ENCODE data around the gene GGNBP2. TPM values are rescaled to one million over a fixed set of nuclear protein-coding genes. Genes with fewer than 3 reads are reported as not detected.

Gene GGNBP2
- total and polyA plus RNA-seq, 2 of the 8 experiments (the other 6 are each of a cell fraction or from before 2014, with no cell fraction given), result 29.2 to 35.8 TPM

DNA sequence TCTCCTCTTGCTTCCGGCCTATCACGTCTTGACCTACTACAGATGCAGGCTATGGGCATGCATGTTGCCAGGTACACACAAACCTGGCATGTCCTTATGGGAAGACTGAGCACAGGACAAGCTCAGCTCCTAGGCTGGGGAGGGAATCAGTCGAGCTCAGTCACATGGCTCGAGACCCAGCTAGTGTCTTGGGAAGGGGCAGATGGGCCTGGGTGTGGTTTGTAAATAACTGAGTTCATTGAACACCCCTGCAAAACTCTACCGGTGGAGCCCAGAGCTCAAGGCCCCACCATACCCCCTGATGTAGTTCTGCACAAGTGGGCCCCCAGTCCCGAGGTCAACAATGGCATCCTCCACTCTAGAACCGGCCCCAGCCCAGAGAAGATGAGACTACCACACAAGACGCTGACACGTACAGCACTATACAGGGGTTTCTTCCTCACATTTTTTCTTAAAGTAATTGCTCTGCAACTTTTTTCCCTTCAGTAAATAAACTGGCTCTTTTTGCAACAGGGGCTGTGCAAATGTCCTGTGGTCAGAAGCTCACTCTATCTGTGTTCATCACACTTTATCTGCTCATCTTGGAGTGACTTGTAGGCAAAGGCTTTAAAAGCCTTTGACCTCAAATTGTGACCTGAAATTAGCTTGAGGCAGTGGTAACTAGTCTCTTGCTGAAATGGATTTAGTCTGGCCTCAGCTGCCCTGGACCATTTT, 35.3 kb upstream of the GGNBP2 start:
- H4K5ac ChIP-seq (ENCODE audit: insufficient read length, low read depth, low read length), result no peak overlapping the region
- no peaks in the 10 kb centered on the region for H3K4me1 ChIP-seq (replicated peaks in 1 of 4; ENCODE audit: control insufficient read depth in 3 of 4, insufficient read depth in 4 of 4, low read length in 3 of 4)
- no peak overlapping the region for H2BK12ac ChIP-seq (ENCODE audit: low read depth, low read length)
- no peaks in the 10 kb centered on the region for H3K27me3 ChIP-seq (replicated peaks in 1 of 4; ENCODE audit: control insufficient read depth in 3 of 4, extremely low read depth in 1 of 4, insufficient read depth in 3 of 4, low read length in 3 of 4)
- CTCF ChIA-PET (ENCODE audit: partially characterized antibody), result interaction anchor here (1.0 kb wide), 1 partner anchor 49 kb away, joined by 3 read pairs; no protein-coding TSS in a partner anchor
- no peaks in the 10 kb centered on the region for H3K23me2 ChIP-seq (ENCODE audit: low read depth, low read length)
- no peak overlapping the region for H2BK15ac ChIP-seq (ENCODE audit: low read length)
- no peak overlapping the region for H3K4me2 ChIP-seq (ENCODE audit: insufficient read depth in 1 of 2, low read depth in 2 of 2, low read length in 2 of 2)
- no peaks in the 10 kb centered on the region for H3K79me1 ChIP-seq (ENCODE audit: low read depth, low read length)
- no peaks in the 10 kb centered on the region for H3K9me3 ChIP-seq (ENCODE audit: insufficient read depth in 2 of 2, low read depth in 1 of 2, low read length in 1 of 2)
- H2AK5ac ChIP-seq (ENCODE audit: low read depth, low read length), result no peak overlapping the region
- H2BK5ac ChIP-seq (ENCODE audit: low read depth, low read length), result no peak overlapping the region
- no peak overlapping the region for H4K8ac ChIP-seq (ENCODE audit: extremely low read depth, insufficient read depth, low read length)
- FAIRE-seq (no peak), DNase-seq (ENCODE audit: low read depth in 1 of 2, low spot score in 2 of 2) (no peak)
- H3K14ac ChIP-seq (ENCODE audit: insufficient read length), result no peak overlapping the region
- H2BK20ac ChIP-seq (ENCODE audit: low read length), result no peak overlapping the region
- H3K23ac ChIP-seq (ENCODE audit: insufficient read length), result no peak overlapping the region
- TF ChIP-seq SP1 (IDR thresholded peaks at IDR 0.05; ENCODE audit: low read depth, low read length) (no peak), POLR2AphosphoS5 (IDR thresholded peaks at IDR 0.05; ENCODE audit: low read depth, low read length) (0 out of 2 replicates have a peak, but pooled peaks have one; percentile 29), NANOG (IDR thresholded peaks at IDR 0.05; ENCODE audit: insufficient read depth, low read depth, low read length, poor library complexity, severe bottlenecking) (no peak), RXRA (IDR thresholded peaks at IDR 0.05; ENCODE audit: insufficient read depth, low read depth, low read length) (no peak), NRF1 (IDR thresholded peaks at IDR 0.05; ENCODE audit: low read depth, low read length) (no peak), KDM1A (IDR thresholded peaks at IDR 0.05; ENCODE audit: borderline replicate concordance, low read length) (0 out of 2 replicates have a peak, but pooled peaks have one; percentile 24), JUND (IDR thresholded peaks at IDR 0.05; ENCODE audit: low read length) (no peak), YY1 (IDR thresholded peaks at IDR 0.05; ENCODE audit: low read depth, low read length) (no peak), JUN (IDR thresholded peaks at IDR 0.05; ENCODE audit: low read depth, low read length) (no peak), PHF8 (conservative IDR thresholded peaks at IDR 0.05; ENCODE audit: low read depth, low read length) (no peak)
- TF ChIP-seq, protein P1, sequence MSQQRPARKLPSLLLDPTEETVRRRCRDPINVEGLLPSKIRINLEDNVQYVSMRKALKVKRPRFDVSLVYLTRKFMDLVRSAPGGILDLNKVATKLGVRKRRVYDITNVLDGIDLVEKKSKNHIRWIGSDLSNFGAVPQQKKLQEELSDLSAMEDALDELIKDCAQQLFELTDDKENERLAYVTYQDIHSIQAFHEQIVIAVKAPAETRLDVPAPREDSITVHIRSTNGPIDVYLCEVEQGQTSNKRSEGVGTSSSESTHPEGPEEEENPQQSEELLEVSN (IDR thresholded peaks at IDR 0.05), result no peak
- TF ChIP-seq, protein P2, sequence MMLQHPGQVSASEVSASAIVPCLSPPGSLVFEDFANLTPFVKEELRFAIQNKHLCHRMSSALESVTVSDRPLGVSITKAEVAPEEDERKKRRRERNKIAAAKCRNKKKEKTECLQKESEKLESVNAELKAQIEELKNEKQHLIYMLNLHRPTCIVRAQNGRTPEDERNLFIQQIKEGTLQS (IDR thresholded peaks at IDR 0.05; ENCODE audit: insufficient read depth, low read depth, low read length), result no peak
- no peak overlapping the region for H3K9ac ChIP-seq (replicated peaks in 1 of 4; ENCODE audit: extremely low read depth in 1 of 4, low read depth in 3 of 4, low read length in 3 of 4)
- H3K56ac ChIP-seq (replicated peaks; ENCODE audit: insufficient read length, low read depth, low read length), result no peak overlapping the region
- no peak overlapping the region for H3K18ac ChIP-seq (ENCODE audit: extremely low read depth, low read length)
- no peak overlapping the region for H2AFZ ChIP-seq (ENCODE audit: low read length)
- H4K91ac ChIP-seq (replicated peaks; ENCODE audit: insufficient read length, low read length), result no peak overlapping the region
- H3K36me3 ChIP-seq (ENCODE audit: control insufficient read depth in 2 of 4, insufficient read depth in 4 of 4, low read length in 3 of 4), result peaks cover 40 to 88% (median 79%) of the 10 kb centered on the region in 4 experiments
- H3K4ac ChIP-seq (replicated peaks; ENCODE audit: insufficient read length, low read depth, low read length), result no peak overlapping the region
- peaks cover 4 to 6% of the 10 kb centered on the region in 2 experiments for H4K20me1 ChIP-seq (replicated peaks in 1 of 2; ENCODE audit: control insufficient read depth in 1 of 2, insufficient read depth in 2 of 2, low read length in 2 of 2)
- WGBS, 2 experiments (ENCODE audit: extremely low coverage in 1 of 2, insufficient coverage in 1 of 2, insufficient read length in 1 of 2, insufficient replicate concordance in 2 of 2, low coverage in 1 of 2, low lambda C conversion rate in 2 of 2, missing lambda C conversion rate in 1 of 2), result 92% methylated on average over 9 of the region's 9 CpGs; no CpG with 5 or more reads in 1 of the 2 experiments
- POLR2A ChIA-PET (ENCODE audit: partially characterized antibody), result interaction anchor here (1.7 to 13.9 kb wide), 5 partner anchors 7 to 26 kb away, joined by 5 to 205 read pairs (median 53); partner anchors contain the start of genes MYO19, PIGW and ZNHIT3
- H3K79me2 ChIP-seq (ENCODE audit: control insufficient read depth in 1 of 2, insufficient read depth in 2 of 2, low read length in 2 of 2), result no peaks in the 10 kb centered on the region
- H3K4me3 ChIP-seq (ENCODE audit: extremely low read depth in 1 of 4, insufficient read depth in 2 of 4, low read depth in 3 of 4, low read length in 4 of 4), result no peak overlapping the region
- no peak overlapping the region for H2BK120ac ChIP-seq (replicated peaks; ENCODE audit: low read depth, low read length)
- no peak overlapping the region for H3K27ac ChIP-seq (ENCODE audit: low read depth, low read length)
